AG04450 (cell line): ENCODE data around the gene EEF1AKMT1. TPM values are rescaled to one million over a fixed set of nuclear protein-coding genes. Genes with fewer than 3 reads are reported as not detected.

Experiments
- CTCF ChIA-PET: fragments of 300-600, 350-600 bp; formaldehyde crosslinking; extraction: SDS; loops from one replicate; lab custom pipeline; 2022; ENCODE audit warnings: antibody characterized with exemption, inconsistent platforms; lab: Charles Lee
- POLR2A ChIA-PET: fragments of 350-600 bp; formaldehyde crosslinking; extraction: SDS; loops from one replicate; lab custom pipeline; 2021; ENCODE audit warnings: antibody characterized with exemption, inconsistent platforms; lab: Yijun Ruan, JAX
- DNase-seq: peaks from one replicate; pipeline ENCODE4 v3.0.0-alpha.2; 2011; ENCODE audit warnings: low read depth, low spot score
- H3K27ac ChIP-seq: one replicate; pipeline ENCODE4 v1.5.1; 2012; ENCODE audit warnings: low read depth, low read length, control low read depth
- H3K27me3 ChIP-seq: one replicate; pipeline ENCODE4 v1.6.0; 2012; ENCODE audit warnings: low read length; ENCODE audit not compliant: control insufficient read depth, insufficient read depth
- H3K4me3 ChIP-seq: 2 replicates; pipeline ENCODE4 v1.5.1; 2011; ENCODE audit warnings: mild to moderate bottlenecking, low read depth, low read length, control low read depth
- H3K9me3 ChIP-seq: 2 replicates; pipeline ENCODE4 v1.5.1; 2012; ENCODE audit warnings: low read length; ENCODE audit not compliant: control insufficient read depth, insufficient read depth
- polyA plus RNA-seq: library from polyadenylated mRNA; depleted of rRNA; stranded (reverse); fragments of >200 nt; gene quantifications from 2 replicates; pipeline ENCODE4 v1.2.3, GENCODE V29; 2011
- TF ChIP-seq, protein P1 (sequence below): IDR thresholded peaks from 2 replicates; pipeline ENCODE4 v1.5.1; 2011; ENCODE audit warnings: low read depth, low read length, control low read depth, inconsistent platforms

EEF1AKMT1 gene
- polyA plus RNA-seq, 1 experiment, result 19.5 TPM

GRCh38 chr13:20711301-20712044, 62.3 kb downstream of the EEF1AKMT1 start:
- ChIA-PET CTCF (interaction anchor here (0.8 to 8.1 kb wide), 17 partner anchors 9 to 215 kb away, joined by 3 to 94 read pairs (median 7); no protein-coding TSS in a partner anchor), POLR2A (interaction anchor here (1.1 kb wide), 1 partner anchor 117 kb away, joined by 3 read pairs; no protein-coding TSS in a partner anchor)
- no peaks in the 10 kb centered on the region for H3K9me3 ChIP-seq
- no peak overlapping the region for H3K27ac ChIP-seq
- H3K4me3 ChIP-seq, result no peak overlapping the region
- peaks cover under 1% of the 10 kb centered on the region for H3K27me3 ChIP-seq
- TF ChIP-seq, protein P1, sequence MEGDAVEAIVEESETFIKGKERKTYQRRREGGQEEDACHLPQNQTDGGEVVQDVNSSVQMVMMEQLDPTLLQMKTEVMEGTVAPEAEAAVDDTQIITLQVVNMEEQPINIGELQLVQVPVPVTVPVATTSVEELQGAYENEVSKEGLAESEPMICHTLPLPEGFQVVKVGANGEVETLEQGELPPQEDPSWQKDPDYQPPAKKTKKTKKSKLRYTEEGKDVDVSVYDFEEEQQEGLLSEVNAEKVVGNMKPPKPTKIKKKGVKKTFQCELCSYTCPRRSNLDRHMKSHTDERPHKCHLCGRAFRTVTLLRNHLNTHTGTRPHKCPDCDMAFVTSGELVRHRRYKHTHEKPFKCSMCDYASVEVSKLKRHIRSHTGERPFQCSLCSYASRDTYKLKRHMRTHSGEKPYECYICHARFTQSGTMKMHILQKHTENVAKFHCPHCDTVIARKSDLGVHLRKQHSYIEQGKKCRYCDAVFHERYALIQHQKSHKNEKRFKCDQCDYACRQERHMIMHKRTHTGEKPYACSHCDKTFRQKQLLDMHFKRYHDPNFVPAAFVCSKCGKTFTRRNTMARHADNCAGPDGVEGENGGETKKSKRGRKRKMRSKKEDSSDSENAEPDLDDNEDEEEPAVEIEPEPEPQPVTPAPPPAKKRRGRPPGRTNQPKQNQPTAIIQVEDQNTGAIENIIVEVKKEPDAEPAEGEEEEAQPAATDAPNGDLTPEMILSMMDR, result no peak
- DNase-seq, result no peak

DNA sequence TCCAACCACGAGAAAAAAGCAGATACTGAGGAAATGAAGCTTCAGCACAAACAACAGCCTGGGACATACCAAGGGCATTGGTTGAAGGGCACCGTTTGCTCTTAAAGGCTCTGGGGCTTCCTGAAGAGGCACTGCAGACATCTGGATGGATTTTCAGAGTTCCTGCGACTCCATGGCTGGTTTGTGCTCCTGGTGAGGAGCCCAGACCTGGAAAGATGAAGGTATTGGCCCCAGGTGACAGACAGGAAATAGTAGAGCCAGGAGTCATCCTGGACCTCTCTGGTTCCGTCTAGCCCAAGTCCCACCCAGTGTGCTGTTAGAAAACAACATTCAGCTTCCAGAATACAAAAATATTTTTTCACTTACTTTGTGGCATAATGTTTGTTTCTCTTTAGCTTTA, 64.0 kb downstream of the EEF1AKMT1 start:
- Histone ChIP-seq H3K9me3 (no peaks in the 10 kb centered on the region), H3K4me3 (no peak overlapping the region), H3K27ac (peak overlapping the region; percentile 21), H3K27me3 (no peaks in the 10 kb centered on the region)
- DNase-seq, result no peak
- TF ChIP-seq, protein P1, result no peak
- CTCF ChIA-PET, result interaction anchor here (0.5 to 8.1 kb wide), 5 partner anchors 12 to 513 kb away, joined by 3 to 94 read pairs (median 5); no protein-coding TSS in a partner anchor
- POLR2A ChIA-PET, result no interaction called here

DNA sequence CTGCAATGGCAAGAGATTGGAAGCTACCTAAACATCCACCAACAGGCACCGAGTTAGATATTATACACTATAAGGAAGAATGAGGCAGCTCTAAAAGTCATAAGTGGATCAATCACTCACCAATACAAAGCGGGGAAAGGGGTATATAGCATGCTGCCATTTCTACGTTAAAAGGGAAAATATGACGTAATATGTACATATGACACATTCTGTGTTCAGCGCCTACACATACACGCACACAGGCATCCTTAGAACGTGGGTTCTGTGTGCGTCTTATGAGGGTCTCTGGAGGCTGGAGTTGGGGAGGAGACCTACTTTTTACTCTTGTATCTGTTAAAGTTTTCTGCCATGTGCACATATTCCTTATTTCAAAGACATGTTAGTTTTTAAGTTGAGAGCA, 64.4 kb downstream of the EEF1AKMT1 start:
- ChIA-PET CTCF (interaction anchor here (0.5 to 8.1 kb wide), 5 partner anchors 13 to 512 kb away, joined by 3 to 94 read pairs (median 5); no protein-coding TSS in a partner anchor), POLR2A (no interaction called here)
- H3K27me3 ChIP-seq, result no peaks in the 10 kb centered on the region
- H3K27ac ChIP-seq, result no peak overlapping the region
- H3K9me3 ChIP-seq, result no peaks in the 10 kb centered on the region
- TF ChIP-seq, protein P1, result no peak
- no peak for DNase-seq
- H3K4me3 ChIP-seq, result no peak overlapping the region

GRCh38 chr13:20708216-20708615, 65.5 kb downstream of the EEF1AKMT1 start:
- H3K27ac ChIP-seq, result no peak overlapping the region
- CTCF ChIA-PET, result interaction anchor here (0.7 to 8.1 kb wide), 3 partner anchors 119 to 216 kb away, joined by 3 to 94 read pairs (median 9); no protein-coding TSS in a partner anchor
- H3K27me3 ChIP-seq, result no peaks in the 10 kb centered on the region
- H3K4me3 ChIP-seq, result no peak overlapping the region
- TF ChIP-seq, protein P1, result no peak
- no peak for DNase-seq
- POLR2A ChIA-PET, result no interaction called here
- no peaks in the 10 kb centered on the region for H3K9me3 ChIP-seq

GRCh38 chr13:20706661-20707060, 67.1 kb downstream of the EEF1AKMT1 start:
- no peak overlapping the region for H3K4me3 ChIP-seq
- H3K27ac ChIP-seq, result no peak overlapping the region
- H3K27me3 ChIP-seq, result no peaks in the 10 kb centered on the region
- ChIA-PET CTCF (interaction anchor here (0.7 to 2.2 kb wide), 2 partner anchors 14 to 212 kb away, joined by 7 to 8 read pairs; no protein-coding TSS in a partner anchor), POLR2A (no interaction called here)
- TF ChIP-seq, protein P1, result no peak
- H3K9me3 ChIP-seq, result no peaks in the 10 kb centered on the region; the same call in 1 of the 2 replicates
- DNase-seq, result no peak
